Stomach smooth muscle (tissue), 2 donors: ENCODE data around the gene SUFU.

ENCODE experiments used
- H3K27ac ChIP-seq: one replicate; pipeline ENCODE4 v1.7.0; 2013; ENCODE audit warnings: mild to moderate bottlenecking, low read length, inconsistent platforms
- H3K27me3 ChIP-seq, 2 donors: one replicate each; pipeline ENCODE4 v1.7.0; 2013; ENCODE audit warnings: low read length in 2 of 2; ENCODE audit not compliant: insufficient read depth in 2 of 2, control insufficient read depth in 1 of 2
- H3K36me3 ChIP-seq, 2 donors: one replicate each; pipeline ENCODE4 v1.7.0; 2013; ENCODE audit warnings: low read length in 2 of 2; ENCODE audit not compliant: control insufficient read depth in 2 of 2, insufficient read depth in 2 of 2
- H3K4me1 ChIP-seq: one replicate; pipeline ENCODE4 v1.7.0; 2013; ENCODE audit warnings: low read length; ENCODE audit not compliant: control insufficient read depth, insufficient read depth
- H3K4me3 ChIP-seq, 2 donors: one replicate each; pipeline ENCODE4 v1.7.0; 2013; ENCODE audit warnings: low read length in 2 of 2
- H3K9ac ChIP-seq, 2 donors: one replicate each; pipeline ENCODE4 v1.7.0; 2013; ENCODE audit warnings: low read length in 2 of 2, mild to moderate bottlenecking in 1 of 2
- H3K9me3 ChIP-seq, 2 donors: one replicate each; pipeline ENCODE4 v1.7.0; 2013; ENCODE audit warnings: low read length in 2 of 2; ENCODE audit not compliant: control insufficient read depth in 2 of 2
- donor health status: healthy.
- donor health status: Pancreatic carcinoma.

Gene SUFU

GRCh38 chr10:102502029-102502336, 1.8 kb upstream of the SUFU start:
- no peaks in the 10 kb centered on the region for H3K36me3 ChIP-seq
- H3K27ac ChIP-seq: peak overlapping the region; percentile 89
- peak overlapping the region; percentile 91 to 98 for H3K4me3 ChIP-seq
- H3K4me1 ChIP-seq: peaks cover 29% of the 10 kb centered on the region
- no peaks in the 10 kb centered on the region for H3K9me3 ChIP-seq
- H3K27me3 ChIP-seq: no peaks in the 10 kb centered on the region
- H3K9ac ChIP-seq: peak overlapping the region; percentile 94 to 96

GRCh38 chr10:102502337-102503151, 1.2 kb upstream of the SUFU start, which contains the start of gene ACTR1A:
Gene ACTR1A, minus strand, starts transcription at chr10:102502712. Its CDS starts 65 bp downstream, at chr10:102502647.
- Histone ChIP-seq H3K9me3 (no peaks in the 10 kb centered on the region), H3K36me3 (no peaks in the 10 kb centered on the region), H3K27ac (peak within 1 kb of the TSS; percentile 89), H3K4me1 (peaks cover 29% of the 10 kb centered on the region), H3K9ac (peak within 1 kb of the TSS; percentile 94 to 96), H3K27me3 (no peaks in the 10 kb centered on the region), H3K4me3 (peak within 1 kb of the TSS; percentile 91 to 98)

- peaks cover 0 to 5% of the 10 kb centered on the region in 2 donors for H3K36me3 ChIP-seq
- peak overlapping the region; percentile 66 to 79 for H3K9ac ChIP-seq
- H3K27ac ChIP-seq: peak overlapping the region; percentile 41
- H3K4me3 ChIP-seq: peak overlapping the region; percentile 85 to 98
- H3K4me1 ChIP-seq: peaks cover 32% of the 10 kb centered on the region
- no peaks in the 10 kb centered on the region for H3K27me3 ChIP-seq
- no peaks in the 10 kb centered on the region for H3K9me3 ChIP-seq
These were observed 605 bp downstream of the SUFU start for GRCh38 chr10:102504179-102504975.

DNA sequence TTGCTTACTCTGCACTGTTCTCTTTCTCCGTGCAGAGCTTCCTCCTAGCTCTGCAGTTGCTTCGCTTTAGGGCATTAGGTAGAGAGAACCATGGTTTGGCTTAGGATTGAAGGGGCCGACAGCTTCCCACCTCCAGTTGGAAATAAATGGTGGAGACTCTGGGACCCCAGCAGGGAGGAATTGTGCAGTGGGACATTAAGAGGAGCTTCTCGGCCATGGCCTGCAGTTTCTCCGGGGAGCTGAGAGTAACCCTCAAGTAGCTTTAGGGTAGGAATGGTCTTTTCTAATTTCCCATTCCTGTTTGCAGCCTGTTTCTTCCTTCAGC, 1.2 kb downstream of the SUFU start:
- Histone ChIP-seq H3K9ac (peak overlapping the region; percentile 55 to 66), H3K36me3 (peaks cover 0 to 6% of the 10 kb centered on the region in 2 donors), H3K9me3 (no peaks in the 10 kb centered on the region), H3K4me1 (peaks cover 32% of the 10 kb centered on the region), H3K27me3 (no peaks in the 10 kb centered on the region), H3K27ac (no peak overlapping the region), H3K4me3 (peak overlapping the region; percentile 85 to 98)

DNA sequence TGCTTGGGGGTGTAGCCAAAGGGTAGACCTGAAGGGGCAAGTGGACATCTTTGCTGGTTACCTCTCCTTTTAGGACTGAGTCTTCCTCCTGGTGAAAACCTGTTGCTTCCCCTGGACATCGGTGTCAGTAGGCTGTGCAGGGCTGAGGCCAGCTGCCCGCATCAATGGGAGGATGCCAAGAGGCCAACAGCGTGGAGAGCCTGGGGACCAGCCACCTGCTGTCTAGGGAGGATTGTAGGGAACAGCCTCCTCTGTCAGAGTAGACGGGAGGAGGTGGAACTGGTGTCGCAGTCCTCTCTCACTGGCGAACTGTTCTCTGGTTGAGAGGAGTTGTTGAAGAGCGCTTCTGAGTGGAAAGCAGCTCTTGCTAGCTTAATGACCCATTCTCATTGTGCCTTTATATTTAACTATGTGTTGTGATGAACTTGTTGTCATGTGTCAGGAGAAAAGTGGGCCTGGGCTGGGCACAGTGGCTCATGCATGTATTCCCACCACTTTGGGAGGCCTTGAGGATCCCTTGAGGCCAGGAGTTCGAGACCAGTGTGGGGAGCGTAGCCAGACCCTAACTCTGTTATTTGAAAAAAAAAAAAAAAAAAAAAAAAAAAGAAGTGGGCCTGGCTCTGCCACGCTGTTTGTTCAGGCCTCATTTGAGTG, 1.8 kb downstream of the SUFU start:
- H3K36me3 ChIP-seq: peaks cover 0 to 7% of the 10 kb centered on the region in 2 donors
- peak overlapping the region in 1 of 2 donors; percentile 66 for H3K9ac ChIP-seq
- no peak overlapping the region for H3K27ac ChIP-seq
- H3K4me3 ChIP-seq: peak overlapping the region; percentile 85 to 98
- peaks cover 30% of the 10 kb centered on the region for H3K4me1 ChIP-seq
- no peaks in the 10 kb centered on the region for H3K27me3 ChIP-seq
- no peaks in the 10 kb centered on the region for H3K9me3 ChIP-seq

DNA sequence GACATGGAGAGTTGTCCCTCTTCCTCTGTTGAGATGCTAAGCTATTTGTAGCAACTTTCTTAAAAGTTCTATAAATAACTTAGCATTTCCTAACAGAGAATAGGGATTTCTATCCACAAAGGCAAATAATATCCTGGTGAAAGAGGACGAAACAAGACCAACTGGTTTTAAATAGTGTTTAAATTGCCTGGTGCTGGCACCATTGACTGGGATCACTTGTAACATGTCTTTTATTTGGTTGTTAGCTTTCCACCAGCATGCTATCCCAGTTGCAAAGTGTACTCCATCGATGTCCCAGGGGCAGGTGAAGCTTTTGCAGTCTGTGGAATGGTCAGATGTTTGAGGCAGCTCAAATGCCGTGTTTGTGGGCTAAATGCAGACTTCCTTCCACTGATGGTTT, 3.7 kb downstream of the SUFU start:
- no peak overlapping the region for H3K27ac ChIP-seq
- H3K4me1 ChIP-seq: peaks cover 19% of the 10 kb centered on the region

DNA sequence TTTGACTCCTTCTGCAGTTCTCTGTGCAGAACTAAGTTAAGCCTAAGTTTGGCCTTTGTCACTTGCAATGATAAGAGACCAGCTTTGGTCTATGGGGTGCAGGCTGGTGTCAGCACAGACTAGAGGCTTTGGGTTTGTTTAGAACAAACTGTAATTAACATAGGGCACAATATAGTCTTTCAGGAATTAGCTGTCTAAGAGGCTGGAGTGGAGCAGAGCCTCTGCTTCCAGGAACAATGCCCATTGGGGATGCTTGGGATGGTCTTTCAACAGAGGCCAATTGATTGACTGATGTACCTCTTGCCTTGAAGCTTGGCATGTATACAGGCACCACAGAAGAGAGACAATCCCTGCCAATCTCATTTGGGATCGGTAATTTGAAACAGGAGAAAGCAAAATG, 4.7 kb downstream of the SUFU start:
- Histone ChIP-seq H3K27ac (no peak overlapping the region), H3K4me1 (peaks cover 16% of the 10 kb centered on the region), H3K4me3 (no peak overlapping the region), H3K27me3 (no peaks in the 10 kb centered on the region), H3K9ac (no peak overlapping the region), H3K9me3 (no peaks in the 10 kb centered on the region), H3K36me3 (peaks cover 8 to 15% of the 10 kb centered on the region in 2 donors)

More for the DNA sequence above, 3.7 kb downstream of the SUFU start:
- Histone ChIP-seq H3K27me3 (no peaks in the 10 kb centered on the region), H3K36me3 (peaks cover 8 to 10% of the 10 kb centered on the region in 2 donors), H3K4me3 (no peak overlapping the region), H3K9me3 (no peaks in the 10 kb centered on the region), H3K9ac (no peak overlapping the region)

GRCh38 chr10:102509387-102509786, 5.6 kb downstream of the SUFU start:
- H3K4me3 ChIP-seq: no peak overlapping the region
- no peak overlapping the region for H3K27ac ChIP-seq
- H3K27me3 ChIP-seq: no peaks in the 10 kb centered on the region
- H3K36me3 ChIP-seq: peaks cover 8 to 19% of the 10 kb centered on the region in 2 donors
- H3K9ac ChIP-seq: no peak overlapping the region
- H3K9me3 ChIP-seq: no peaks in the 10 kb centered on the region
- H3K4me1 ChIP-seq: peaks cover 14% of the 10 kb centered on the region

DNA sequence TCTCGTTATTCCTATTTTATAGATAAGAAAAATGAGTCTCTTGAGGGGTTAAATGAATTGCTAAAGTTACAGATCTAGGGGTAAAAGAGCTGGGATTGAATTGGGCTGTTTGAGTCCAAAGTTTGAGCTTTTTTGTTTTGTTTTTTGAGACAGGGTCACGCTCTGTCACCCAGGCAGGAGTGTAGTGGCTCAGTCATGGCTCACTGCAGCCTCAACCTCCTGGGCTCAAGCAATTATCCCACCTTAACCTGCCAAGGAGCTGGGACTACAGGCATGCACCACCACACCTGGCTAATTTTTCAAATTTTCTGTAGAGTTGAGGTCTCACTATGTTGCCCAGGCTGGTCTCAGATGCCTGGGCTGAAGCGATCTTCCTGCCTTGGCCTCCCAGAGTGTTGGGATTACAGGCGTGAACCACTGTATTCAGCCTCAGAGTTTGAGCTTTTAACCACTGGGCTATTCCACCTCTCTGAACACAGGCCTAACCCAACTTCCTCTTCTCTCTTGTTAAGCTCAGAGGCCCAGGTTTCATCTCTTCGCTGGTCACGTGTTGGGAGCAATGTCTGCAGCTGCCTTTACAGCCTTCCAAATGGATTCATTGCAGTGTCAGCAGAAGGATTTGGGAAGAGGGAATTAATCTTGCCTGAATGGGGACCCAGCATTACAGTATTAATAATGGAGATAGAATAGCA, 8.0 kb downstream of the SUFU start:
- no peaks in the 10 kb centered on the region for H3K27me3 ChIP-seq
- no peak overlapping the region for H3K27ac ChIP-seq
- H3K36me3 ChIP-seq: peaks cover 12 to 19% of the 10 kb centered on the region in 2 donors
- no peak overlapping the region for H3K4me3 ChIP-seq
- H3K9ac ChIP-seq: no peak overlapping the region
- H3K4me1 ChIP-seq: peaks cover 7% of the 10 kb centered on the region
- no peaks in the 10 kb centered on the region for H3K9me3 ChIP-seq
